NCI-H446 (cell line): ENCODE results near the gene SAMD14.

Experiments used
- DNase-seq, 2 experiments: peaks; one replicate each; lab custom pipeline; 2025; lab: John Stamatoyannopoulos, UW

SAMD14 gene

GRCh38 chr17:50165066-50165465 lies 35.1 kb upstream of the SAMD14 start:
- no peak for DNase-seq

GRCh38 chr17:50164697-50164988 lies 34.7 kb upstream of the SAMD14 start:
- no peak for DNase-seq

- no peak for DNase-seq
Measured at GRCh38 chr17:50163843-50164696, 34.1 kb upstream of the SAMD14 start.

GRCh38 chr17:50162466-50163254 lies 32.7 kb upstream of the SAMD14 start:
- no peak for DNase-seq

- DNase-seq, result no peak
Measured at GRCh38 chr17:50161911-50162288, 31.9 kb upstream of the SAMD14 start.

GRCh38 chr17:50161023-50161910 lies 31.3 kb upstream of the SAMD14 start:
- DNase-seq, result peak; percentile 78 to 95

- no peak for DNase-seq
Measured at GRCh38 chr17:50157891-50158290, 27.9 kb upstream of the SAMD14 start.

GRCh38 chr17:50155115-50155819 lies 25.3 kb upstream of the SAMD14 start:
- DNase-seq, result no peak

GRCh38 chr17:50154604-50155003 lies 24.6 kb upstream of the SAMD14 start:
- no peak for DNase-seq

GRCh38 chr17:50153650-50154575 lies 24.0 kb upstream of the SAMD14 start:
- no peak for DNase-seq

GRCh38 chr17:50152736-50153135 lies 22.8 kb upstream of the SAMD14 start:
- DNase-seq, result no peak

GRCh38 chr17:50151937-50152547 lies 22.1 kb upstream of the SAMD14 start:
- DNase-seq, result peak; percentile 62 to 78

- DNase-seq, result peak; percentile 75 to 90
Measured at GRCh38 chr17:50151041-50151936, 21.3 kb upstream of the SAMD14 start.

GRCh38 chr17:50150354-50151040 lies 20.5 kb upstream of the SAMD14 start, which contains the start of gene PPP1R9B:
TSS of gene PPP1R9B (minus strand) at chr17:50150677. CDS start at chr17:50150513, 164 bp downstream.
- no peak for DNase-seq

GRCh38 chr17:50149417-50150353 lies 19.7 kb upstream of the SAMD14 start:
- peak in 1 of 2 experiments; percentile 19 for DNase-seq

GRCh38 chr17:50149091-50149416 lies 19.1 kb upstream of the SAMD14 start:
- DNase-seq, result no peak
